Measurements from ENCODE around the gene GLRX3. TPM values are rescaled to one million over a fixed set of nuclear protein-coding genes. Genes with fewer than 3 reads are reported as not detected.

Gene GLRX3
- total and polyA plus RNA-seq, 10 of the 15 experiments (the other 5 are each of a cell fraction or from before 2014, with no cell fraction given), result 94.7 to 209 (median 131) TPM

- H2AFZ ChIP-seq (ENCODE audit: control insufficient read depth, low read depth, low read length), result no peak overlapping the region
- RAD21 ChIA-PET (ENCODE audit: unreplicated experiment), result no interaction called here
- H3K4me3 ChIP-seq, result no peak overlapping the region
- no peaks in the 10 kb centered on the region for H3K36me3 ChIP-seq (ENCODE audit: control insufficient read depth in 2 of 2, insufficient read depth in 2 of 2, low read length in 1 of 2)
- H4K20me1 ChIP-seq (ENCODE audit: control insufficient read depth, insufficient read depth), result no peaks in the 10 kb centered on the region
- no peak overlapping the region for H3K9ac ChIP-seq (ENCODE audit: control insufficient read depth, insufficient read depth, low read length)
- DNase-seq (ENCODE audit: low read depth, low spot score) (no peak), FAIRE-seq (no peak), ATAC-seq (no peak)
- CTCF ChIA-PET, result no interaction called here
- BruUV-seq (replicated peaks), result no TSS peak
- no peaks in the 10 kb centered on the region for H3K27me3 ChIP-seq (replicated peaks in 1 of 2; ENCODE audit: control insufficient read depth in 2 of 2, insufficient read depth in 2 of 2, low read length in 1 of 2)
- H3K4me1 ChIP-seq (ENCODE audit: control insufficient read depth, insufficient read depth, low read length), result no peaks in the 10 kb centered on the region
- intact Hi-C loops (cut with micrococcal nuclease; ENCODE audit: unreplicated experiment), result no loop called here
- TF ChIP-seq ZNF24 (IDR thresholded peaks at IDR 0.05) (no peak), PBX3 (IDR thresholded peaks at IDR 0.05; ENCODE audit: insufficient replicate concordance, low read depth, low read length) (no peak), CEBPZ (IDR thresholded peaks at IDR 0.05; ENCODE audit: low read depth, low read length) (no peak)
- H3K4me2 ChIP-seq (ENCODE audit: control insufficient read depth, insufficient read depth), result no peak overlapping the region
- H3K79me2 ChIP-seq (ENCODE audit: control insufficient read depth, insufficient read depth, low read length), result no peaks in the 10 kb centered on the region
- H3K27ac ChIP-seq (ENCODE audit: control insufficient read depth, insufficient read depth), result no peak overlapping the region
- H3K9me3 ChIP-seq (replicated peaks; ENCODE audit: control insufficient read depth, insufficient read depth, low read length), result no peaks in the 10 kb centered on the region
- POLR2A ChIA-PET, result no interaction called here
- WGBS (ENCODE audit: insufficient coverage, insufficient replicate concordance, low lambda C conversion rate, missing lambda C conversion rate), result 79% methylated on average over 5 of the region's 5 CpGs
- SMC1A ChIA-PET (ENCODE audit: uncharacterized antibody, unreplicated experiment), result no interaction called here
- in situ Hi-C loops (cut with MboI), result no loop called here
Observed at GRCh38 chr10:130193033-130193432, 56.8 kb downstream of the GLRX3 start.
